GM12892 (cell line): ENCODE data around the gene ZCCHC7.

ENCODE experiments used
- POLR2A ChIP-seq: IDR thresholded peaks from 2 replicates; pipeline ENCODE4 v1.6.1; 2011; ENCODE audit warnings: low read depth, low read length, control low read depth
- POLR2AphosphoS5 ChIP-seq: IDR thresholded peaks from 2 replicates; pipeline ENCODE4 v1.6.1; 2011; ENCODE audit warnings: low read depth, low read length, control low read depth
- TAF1 ChIP-seq: IDR thresholded peaks from 2 replicates; pipeline ENCODE4 v1.6.1; 2011; ENCODE audit warnings: low read depth, mild to moderate bottlenecking, control low read depth, low read length, borderline replicate concordance

- TF ChIP-seq POLR2A = no peak
- no peak for TF ChIP-seq TAF1
- TF ChIP-seq POLR2AphosphoS5 = no peak
Observed at GRCh38 chr9:37392272-37392671, 271.9 kb downstream of the ZCCHC7 start.
